C4-2B (cell line): ENCODE data around the gene CD44.

ENCODE experiments used
- H3K27ac ChIP-seq: fragments of 450-650 bp; 2 replicates; pipeline ENCODE4 v1.5.1; 2017
- ZFX ChIP-seq: fragments of 450-650 bp; IDR thresholded peaks from 2 replicates; pipeline ENCODE4 v1.6.1; 2017
- TF ChIP-seq, protein P1 (sequence below): fragments of 450-650 bp; conservative IDR thresholded peaks from 2 replicates; pipeline ENCODE4 v1.5.1; 2017; ENCODE audit warnings: mild to moderate bottlenecking

CD44 gene

DNA sequence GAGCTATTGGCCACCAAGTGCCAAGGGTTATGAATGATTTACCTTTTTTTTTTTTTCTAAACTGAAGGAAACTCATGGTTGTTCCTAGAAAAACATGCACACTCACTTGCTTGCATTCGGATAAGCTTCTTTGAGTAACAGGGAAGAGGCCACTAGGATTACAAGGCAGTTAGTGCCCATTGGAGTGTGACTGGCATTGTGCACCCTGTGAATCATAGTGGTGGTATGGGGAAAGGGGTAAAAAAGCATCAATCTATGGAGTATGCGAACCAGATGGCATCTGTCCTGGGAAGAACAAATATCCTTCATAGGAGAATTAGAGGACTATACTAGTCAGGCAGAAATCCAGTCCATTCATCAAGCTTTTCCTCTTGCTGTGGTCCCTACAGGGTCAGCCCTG, 24.2 kb downstream of the CD44 start:
- TF ChIP-seq, protein P1, sequence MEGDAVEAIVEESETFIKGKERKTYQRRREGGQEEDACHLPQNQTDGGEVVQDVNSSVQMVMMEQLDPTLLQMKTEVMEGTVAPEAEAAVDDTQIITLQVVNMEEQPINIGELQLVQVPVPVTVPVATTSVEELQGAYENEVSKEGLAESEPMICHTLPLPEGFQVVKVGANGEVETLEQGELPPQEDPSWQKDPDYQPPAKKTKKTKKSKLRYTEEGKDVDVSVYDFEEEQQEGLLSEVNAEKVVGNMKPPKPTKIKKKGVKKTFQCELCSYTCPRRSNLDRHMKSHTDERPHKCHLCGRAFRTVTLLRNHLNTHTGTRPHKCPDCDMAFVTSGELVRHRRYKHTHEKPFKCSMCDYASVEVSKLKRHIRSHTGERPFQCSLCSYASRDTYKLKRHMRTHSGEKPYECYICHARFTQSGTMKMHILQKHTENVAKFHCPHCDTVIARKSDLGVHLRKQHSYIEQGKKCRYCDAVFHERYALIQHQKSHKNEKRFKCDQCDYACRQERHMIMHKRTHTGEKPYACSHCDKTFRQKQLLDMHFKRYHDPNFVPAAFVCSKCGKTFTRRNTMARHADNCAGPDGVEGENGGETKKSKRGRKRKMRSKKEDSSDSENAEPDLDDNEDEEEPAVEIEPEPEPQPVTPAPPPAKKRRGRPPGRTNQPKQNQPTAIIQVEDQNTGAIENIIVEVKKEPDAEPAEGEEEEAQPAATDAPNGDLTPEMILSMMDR: no peak
- no peak for TF ChIP-seq ZFX
- H3K27ac ChIP-seq: no peak overlapping the region

DNA sequence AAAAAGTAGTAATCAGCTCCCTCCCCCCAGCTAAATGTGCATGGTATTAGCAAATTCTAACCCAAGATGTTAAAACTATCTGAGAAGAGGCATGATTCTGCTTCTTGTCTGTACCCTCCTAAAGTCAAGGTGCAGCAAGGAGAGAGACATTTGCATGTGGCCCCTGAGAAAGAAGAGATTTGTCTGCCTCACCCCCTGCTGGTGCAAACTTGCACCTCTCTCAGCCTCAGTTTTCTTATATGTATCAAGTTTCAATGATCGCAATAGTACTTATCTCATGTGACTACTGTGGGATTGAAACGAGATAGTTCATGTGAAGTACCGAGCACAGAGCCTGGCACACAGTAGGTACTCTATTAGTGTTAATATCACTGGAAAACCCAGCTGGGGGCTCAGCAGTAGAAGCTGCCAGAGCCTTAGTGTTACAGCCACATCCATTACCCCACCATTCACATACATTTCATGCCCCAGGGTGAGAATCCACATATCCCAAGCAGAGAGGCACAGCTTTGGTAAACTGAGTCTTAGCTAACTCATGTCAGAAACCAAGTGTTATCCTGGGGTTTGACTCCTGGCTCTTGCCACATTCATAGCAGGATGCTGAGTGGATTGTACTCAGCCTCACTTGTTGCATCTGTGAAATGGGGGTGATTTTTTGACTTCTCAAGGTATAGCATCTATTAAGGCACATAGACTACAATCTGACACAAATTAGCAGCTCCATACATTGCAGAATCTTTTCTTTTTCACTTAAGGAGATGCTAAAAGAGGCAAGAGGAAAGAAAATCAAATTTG, 24.9 kb downstream of the CD44 start:
- TF ChIP-seq, protein P1: peak; percentile 31
- TF ChIP-seq ZFX: no peak
- no peak overlapping the region for H3K27ac ChIP-seq

DNA sequence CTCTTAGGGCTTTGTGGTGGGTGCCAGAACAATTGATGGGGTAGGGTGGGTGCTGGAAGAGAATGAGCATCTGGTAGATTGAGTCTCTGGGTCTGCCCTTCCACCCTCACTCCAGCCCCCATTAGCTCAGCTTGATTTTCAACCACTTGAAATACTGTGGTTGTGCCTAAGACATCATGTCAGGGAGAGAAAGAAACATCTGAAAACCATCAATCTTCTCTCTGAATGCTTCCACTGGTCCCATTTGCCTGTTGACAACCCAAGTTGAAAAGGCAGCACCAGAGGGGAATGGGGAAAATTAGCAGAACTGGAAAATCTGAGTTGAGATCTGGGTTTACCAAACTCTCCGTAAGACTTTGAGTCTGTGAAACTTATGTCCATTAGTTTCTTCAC, 26.1 kb downstream of the CD44 start:
- TF ChIP-seq, protein P1: no peak
- TF ChIP-seq ZFX: no peak

DNA sequence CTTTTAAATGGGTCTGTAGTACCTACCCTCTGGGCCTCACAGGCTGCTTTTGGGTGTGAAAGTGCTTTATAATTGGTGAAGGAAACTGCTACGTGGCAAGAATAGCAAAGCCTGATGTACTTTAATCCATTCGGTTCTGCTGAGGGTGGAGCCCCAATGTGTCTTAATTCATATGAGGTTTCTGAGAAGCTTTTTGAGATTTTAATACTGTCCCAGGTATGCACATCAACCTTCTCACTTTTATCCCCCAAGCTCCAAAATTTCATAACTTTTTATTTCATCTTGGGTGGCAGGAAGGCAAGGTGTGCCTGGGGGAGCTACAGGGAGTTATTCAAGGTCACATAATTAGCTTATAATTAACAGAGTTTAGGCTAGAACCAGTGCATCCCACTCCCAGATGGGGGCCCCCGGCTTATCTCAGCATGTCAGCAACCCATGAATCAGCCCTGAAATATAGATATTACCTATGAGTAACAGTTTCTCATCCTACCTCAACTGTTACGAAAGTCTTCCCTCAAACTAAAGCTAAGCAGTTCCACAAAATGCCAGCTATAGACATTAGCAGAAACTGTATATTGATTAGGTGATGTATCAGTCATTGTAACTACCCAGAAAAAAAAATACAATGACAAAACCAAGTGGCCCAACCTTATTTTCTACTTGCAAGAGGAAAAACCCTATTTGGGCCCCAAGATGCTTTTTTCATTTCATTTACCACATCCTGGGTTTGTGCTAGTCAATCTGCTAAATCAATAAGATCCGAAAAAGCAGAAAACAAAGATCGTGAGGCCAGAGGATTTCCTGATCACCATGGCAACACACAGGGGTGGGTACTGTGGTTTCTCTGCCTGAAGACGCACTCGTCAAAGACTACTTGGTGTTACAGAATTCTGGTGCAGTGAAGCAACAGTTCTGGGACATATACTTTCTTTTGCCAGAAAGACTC, 26.7 kb downstream of the CD44 start:
- no peak overlapping the region for H3K27ac ChIP-seq

More for the DNA sequence above, 26.1 kb downstream of the CD44 start:
- H3K27ac ChIP-seq: no peak overlapping the region

DNA sequence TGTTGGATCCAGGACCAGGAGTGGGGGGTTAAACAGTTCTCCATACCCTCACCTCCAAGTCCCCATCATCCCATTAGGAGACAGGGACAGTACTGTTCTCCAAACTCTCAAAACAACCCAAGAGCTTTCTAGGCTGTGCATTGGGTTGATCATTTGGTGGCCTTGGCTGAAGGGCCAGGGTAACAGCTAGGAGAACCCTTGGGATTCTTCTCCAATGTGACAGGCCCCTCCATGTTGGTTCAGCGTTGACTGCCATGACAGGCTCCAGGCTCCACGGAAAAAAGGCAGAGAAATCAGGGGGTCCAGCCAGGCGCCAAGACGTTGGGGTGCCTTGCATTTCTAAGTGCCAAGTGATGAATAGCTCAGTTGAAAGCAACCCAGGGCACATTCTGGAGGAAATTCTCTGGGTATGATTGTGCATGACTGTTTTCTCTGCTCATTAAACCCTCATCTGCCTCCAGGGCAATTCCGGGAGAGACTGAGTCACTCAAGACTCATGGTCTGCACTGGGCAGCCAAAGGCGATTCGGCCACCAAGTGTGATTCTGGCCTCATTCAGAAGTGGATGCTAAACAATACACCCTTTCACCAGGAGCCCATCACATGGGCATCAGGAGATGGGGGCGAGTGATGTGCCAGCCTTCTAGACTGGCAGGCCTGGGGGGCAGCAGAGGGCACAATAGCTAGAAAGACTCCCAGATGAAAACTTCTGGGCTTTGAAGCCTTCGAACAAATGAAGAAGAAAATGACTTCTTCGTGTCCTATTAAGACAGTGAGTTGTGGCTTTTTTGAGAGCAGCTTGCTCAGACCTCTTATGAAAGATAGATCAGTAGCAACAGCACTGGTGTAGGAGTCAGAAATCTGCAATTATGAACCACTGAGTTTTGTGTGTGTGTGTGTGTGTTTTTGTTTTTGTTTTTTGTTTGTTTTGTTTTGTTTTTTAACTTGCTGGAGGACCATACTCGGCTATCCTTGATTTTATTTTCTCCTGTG, 27.7 kb downstream of the CD44 start:
- peak overlapping the region; percentile 9; the same call in 1 of the 2 replicates for H3K27ac ChIP-seq
- TF ChIP-seq, protein P1: no peak
- TF ChIP-seq ZFX: no peak

More for the DNA sequence above, 26.7 kb downstream of the CD44 start:
- no peak for TF ChIP-seq ZFX
- TF ChIP-seq, protein P1: no peak

DNA sequence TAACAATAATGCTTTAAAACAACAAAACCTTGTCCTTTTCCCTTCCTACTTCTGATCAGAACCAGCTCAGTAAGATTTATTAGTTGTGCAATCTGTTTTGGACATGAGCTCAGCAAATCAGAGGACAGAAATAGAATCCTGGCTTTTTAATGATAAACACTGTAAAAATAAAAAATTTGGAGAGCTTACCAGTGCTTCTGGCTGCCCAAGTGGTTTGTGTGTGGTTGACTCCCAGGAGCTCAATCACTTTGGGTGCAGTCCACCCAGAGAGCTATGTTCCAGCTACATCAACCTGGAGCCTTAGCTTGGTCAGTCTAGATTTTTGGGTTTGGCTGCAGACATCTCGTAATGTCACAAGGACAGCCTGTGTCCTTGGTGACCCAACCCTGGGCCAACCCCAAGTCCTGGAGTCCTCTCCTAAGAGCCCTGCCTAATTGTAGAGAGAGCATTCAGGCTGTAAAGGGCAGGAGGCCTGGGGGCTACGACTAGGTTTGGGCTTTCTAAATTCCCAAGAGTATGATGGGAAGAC, 28.5 kb downstream of the CD44 start:
- H3K27ac ChIP-seq: peak overlapping the region; percentile 24
- TF ChIP-seq ZFX: no peak
- TF ChIP-seq, protein P1: no peak
